Left kidney (tissue), 2 donors: Measurements from ENCODE around the gene FRMD4A. TPM values are rescaled to one million over a fixed set of nuclear protein-coding genes. Genes with fewer than 3 reads are reported as not detected.
"Not testable (repeated sequence)": the region's sequence is repeated elsewhere in the genome, so short reads cannot be mapped to it uniquely, and the experiment has no call there.

Source experiments
- DNase-seq: peaks from one replicate; pipeline ENCODE4 v3.0.0-alpha.2; 2013
- polyA plus RNA-seq: library from polyadenylated mRNA; unstranded; fragments of 120-200 nt; gene quantifications from one replicate; pipeline ENCODE4 v1.2.1, GENCODE V29; 2013; ENCODE audit not compliant: insufficient read length

Gene FRMD4A
- polyA plus RNA-seq, 1 donor, result 85.8 TPM

GRCh38 chr10:13851906-13852305 is 478.8 kb downstream of the FRMD4A start:
- DNase-seq, result no peak

GRCh38 chr10:13848520-13849445 is 481.9 kb downstream of the FRMD4A start:
- no peak for DNase-seq

DNA sequence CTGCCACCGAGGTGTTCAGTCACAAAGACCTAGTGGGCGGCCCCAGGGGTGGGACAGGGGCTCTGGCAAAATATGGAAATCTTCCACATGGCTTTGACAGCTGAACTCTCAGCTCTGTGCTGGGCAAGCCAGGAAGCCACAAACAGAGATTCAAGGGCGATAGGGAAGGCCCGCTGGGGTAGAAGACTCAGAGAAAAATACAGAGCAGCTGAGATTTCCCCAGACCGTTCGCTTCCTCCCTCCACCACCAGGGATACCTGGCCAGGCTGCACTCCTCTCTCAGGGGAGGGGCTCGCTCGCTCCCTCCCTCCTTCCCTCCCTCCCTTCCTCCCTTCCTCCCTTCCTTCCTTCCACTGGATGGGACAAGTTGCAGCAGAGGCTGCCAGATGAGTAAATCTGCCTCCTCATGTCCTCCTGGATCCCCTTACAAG is 483.5 kb downstream of the FRMD4A start:
- no peak for DNase-seq

DNA sequence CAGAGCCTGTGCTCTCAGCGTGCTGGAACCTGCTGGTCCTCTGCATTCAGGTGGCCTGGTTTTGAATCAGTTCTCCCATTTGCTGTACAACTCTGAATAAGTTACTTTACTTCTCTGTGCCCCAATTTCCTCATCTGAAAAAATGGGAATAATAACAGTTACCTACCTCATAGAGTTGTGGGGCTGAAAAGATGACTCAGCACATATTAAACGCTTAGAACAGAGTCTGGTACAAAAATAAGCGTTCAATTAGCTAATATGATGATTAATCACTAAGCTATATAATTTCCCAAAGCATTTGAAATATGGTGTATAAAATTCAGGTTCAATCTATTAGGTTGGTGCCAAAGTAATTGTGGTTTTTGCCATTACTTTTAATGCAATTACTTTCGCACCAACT is 484.8 kb downstream of the FRMD4A start:
- no peak for DNase-seq

- no peak for DNase-seq
These were observed 486.1 kb downstream of the FRMD4A start for GRCh38 chr10:13844651-13845050.

- DNase-seq, result no peak
These were observed 488.6 kb downstream of the FRMD4A start for GRCh38 chr10:13842117-13842516.

GRCh38 chr10:13840036-13840435 is 490.7 kb downstream of the FRMD4A start:
- DNase-seq, result no peak

GRCh38 chr10:13839430-13839990 is 491.2 kb downstream of the FRMD4A start:
- no peak for DNase-seq

DNA sequence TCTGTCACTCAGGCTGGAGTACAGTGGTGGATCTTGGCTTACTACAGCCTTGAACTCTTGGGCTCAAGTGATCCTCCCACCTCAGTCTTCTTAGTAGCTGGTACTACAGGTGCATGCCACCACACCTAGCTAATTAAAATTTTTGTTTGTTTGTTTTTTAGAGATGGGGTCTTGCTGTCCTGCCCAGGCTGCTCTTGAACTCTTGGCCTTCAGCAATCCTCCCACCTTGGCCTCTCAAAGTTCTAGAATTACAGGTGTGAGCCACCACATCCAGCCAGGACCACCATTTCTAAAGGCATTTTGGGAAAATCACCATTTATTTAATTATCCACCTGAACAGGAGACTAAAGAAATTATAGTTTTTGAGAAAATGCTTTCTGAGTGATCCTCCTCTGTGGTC is 491.7 kb downstream of the FRMD4A start:
- DNase-seq, result no peak

GRCh38 chr10:13837966-13838365 is 492.8 kb downstream of the FRMD4A start:
- no peak for DNase-seq

DNA sequence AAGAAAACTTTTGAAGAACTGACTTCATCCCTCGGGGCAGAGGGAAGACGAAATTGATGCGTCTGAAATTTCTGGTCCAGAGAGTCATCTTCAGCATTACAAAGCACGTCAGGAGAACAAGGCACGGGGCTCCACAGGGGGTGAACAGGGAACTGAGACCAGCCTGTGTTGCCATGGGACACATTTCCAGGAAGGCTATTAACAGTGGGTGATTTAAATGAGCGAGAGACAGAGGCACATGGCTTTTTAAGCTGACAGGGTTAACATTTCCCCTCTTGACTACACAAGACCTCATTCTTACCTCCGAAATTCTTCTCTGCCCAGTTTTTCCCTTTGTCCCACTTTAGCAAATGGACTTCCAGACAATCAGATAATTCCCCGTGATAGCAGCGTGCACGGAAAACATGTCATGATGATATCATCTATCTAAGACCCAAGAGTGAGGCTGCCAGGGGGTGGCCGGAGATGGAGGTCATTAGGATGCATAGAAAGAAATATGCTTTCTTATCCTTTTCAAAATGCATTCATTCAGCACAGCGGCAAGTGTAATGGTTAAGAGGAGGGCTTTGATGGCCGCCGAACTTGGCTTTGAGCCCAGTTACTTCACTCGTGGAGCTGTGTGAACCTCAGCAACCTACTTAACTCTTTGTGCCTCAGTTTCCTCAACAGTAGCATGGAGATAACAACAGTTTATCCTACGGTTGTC is 496.0 kb downstream of the FRMD4A start:
- DNase-seq, result no peak

GRCh38 chr10:13831711-13832141 is 499.0 kb downstream of the FRMD4A start:
- no peak for DNase-seq

- DNase-seq, result no peak
These were observed 500.3 kb downstream of the FRMD4A start for GRCh38 chr10:13830385-13830784.

GRCh38 chr10:13829790-13830189 is 500.9 kb downstream of the FRMD4A start:
- DNase-seq, result no peak

DNA sequence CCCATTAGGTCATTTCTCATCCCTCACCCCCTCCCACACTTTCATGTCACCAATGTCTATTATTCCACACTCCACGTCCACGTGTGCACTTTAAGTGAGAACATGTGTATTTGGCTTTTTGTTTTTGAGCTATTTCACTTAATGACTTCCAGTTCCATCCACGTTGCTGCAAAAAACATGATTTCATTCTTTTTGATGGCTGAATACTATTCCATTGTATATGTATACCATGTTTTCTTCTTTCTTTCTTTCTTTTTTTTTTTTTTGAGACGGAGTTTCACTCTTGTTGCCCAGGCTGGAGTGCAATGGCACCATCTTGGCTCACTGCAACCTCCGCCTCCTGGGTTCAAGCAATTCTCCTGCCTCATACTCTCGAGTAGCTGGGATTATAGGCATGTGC is 502.4 kb downstream of the FRMD4A start:
- DNase-seq, result not testable (repeated sequence)

GRCh38 chr10:13827076-13827797 is 503.5 kb downstream of the FRMD4A start:
- no peak for DNase-seq

DNA sequence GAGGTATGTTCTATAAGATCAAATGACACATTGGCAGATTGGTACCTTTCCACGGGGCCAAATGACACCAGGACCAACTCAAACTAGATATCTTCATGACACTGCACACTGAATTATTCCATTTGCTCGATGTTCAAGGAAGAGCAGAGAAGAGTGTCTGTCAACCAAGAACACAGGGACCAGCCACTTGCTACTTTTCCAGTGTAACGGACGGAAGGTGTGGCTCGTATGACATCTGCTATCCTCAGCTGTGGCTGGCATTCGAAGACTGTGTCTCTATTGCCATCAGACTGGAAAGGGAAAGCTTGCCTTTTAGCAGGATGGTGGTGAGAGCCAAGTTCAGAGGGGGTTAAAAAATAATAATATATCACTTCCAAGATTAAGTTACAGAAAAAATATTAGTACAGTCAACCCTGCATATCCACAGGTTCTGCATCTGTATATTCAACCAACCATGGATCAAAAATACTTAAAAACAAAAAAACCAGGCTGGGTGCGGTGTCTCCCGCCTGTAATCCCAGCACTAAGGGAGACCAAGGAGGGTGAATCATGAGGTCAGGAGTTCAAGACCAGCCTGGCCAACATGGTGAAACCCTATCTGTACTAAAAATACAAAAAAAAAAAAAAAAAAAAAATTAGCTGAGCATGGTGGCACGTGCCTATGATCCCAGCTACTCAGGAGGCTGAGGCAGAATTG is 506.9 kb downstream of the FRMD4A start:
- DNase-seq, result no peak

- DNase-seq, result no peak
These were observed 507.5 kb downstream of the FRMD4A start for GRCh38 chr10:13823096-13823708.

DNA sequence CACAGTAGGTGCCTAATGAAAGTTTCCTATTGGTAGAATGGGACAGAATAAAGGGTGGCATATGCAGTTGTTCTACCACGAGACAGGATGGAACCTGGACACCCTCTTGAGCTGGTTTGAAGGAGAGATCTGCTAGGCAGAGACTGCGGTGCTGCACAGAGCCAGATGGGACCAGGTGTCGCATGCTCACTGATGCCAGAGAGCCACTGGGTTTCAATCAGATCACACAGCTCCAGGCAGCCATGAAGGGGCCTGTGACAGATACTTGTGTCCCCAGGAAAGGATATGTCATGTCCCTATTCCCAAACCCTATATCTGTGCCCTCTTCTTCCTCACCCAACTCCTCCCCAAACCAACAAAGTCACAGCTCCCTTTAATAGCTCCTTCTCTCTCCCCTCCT is 508.2 kb downstream of the FRMD4A start:
- no peak for DNase-seq

DNA sequence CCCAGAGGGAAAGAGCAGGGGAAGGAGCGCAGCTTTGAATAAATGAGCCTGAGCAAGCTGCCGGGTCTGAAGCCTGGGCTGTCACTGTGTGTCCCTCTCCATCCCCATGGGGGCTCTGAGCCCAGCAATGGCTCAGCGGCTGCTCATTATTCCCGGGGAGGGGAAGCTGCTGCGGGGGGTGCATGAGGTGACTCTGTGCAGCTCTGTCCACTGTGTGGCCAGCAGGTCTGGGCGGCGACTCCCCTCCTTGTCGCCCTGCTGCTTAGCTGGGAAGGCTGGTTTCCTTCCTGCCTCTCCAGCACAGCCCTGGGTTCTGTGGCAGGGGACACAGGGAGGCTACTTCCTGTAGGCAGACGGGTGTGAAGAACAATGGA is 509.8 kb downstream of the FRMD4A start:
- no peak for DNase-seq
